Fibroblast of skin of left quadriceps (primary cell): ENCODE measurements around the gene FARP2.
"Not testable (repeated sequence)": the region's sequence is repeated elsewhere in the genome, so short reads cannot be mapped to it uniquely, and the experiment has no call there.

Experiments used
- DNase-seq, 2 experiments: peaks; one replicate each; pipeline ENCODE4 v3.0.0-alpha.2; 2013; ENCODE audit warnings: low read depth in 2 of 2

The FARP2 gene

DNA sequence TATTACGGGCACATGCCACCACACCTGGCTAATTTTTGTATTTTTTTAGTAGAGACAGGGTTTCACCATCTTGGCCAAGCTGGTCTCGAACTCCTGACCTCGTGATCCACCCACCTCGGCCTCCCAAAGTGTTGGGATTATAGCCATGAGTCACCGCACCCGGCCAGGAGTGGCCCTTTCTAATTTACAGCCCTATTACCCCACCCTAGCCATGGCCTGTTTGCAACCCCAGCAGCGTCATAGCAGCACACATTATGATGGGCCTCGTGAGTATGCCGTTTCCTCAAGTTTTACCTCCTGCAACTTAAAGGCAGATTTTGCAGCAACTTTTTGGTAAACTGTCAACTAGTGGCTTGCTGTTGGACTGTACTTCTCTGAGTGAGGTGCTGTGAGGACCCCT lies 97.8 kb downstream of the FARP2 start:
- DNase-seq, result not testable (repeated sequence)

DNA sequence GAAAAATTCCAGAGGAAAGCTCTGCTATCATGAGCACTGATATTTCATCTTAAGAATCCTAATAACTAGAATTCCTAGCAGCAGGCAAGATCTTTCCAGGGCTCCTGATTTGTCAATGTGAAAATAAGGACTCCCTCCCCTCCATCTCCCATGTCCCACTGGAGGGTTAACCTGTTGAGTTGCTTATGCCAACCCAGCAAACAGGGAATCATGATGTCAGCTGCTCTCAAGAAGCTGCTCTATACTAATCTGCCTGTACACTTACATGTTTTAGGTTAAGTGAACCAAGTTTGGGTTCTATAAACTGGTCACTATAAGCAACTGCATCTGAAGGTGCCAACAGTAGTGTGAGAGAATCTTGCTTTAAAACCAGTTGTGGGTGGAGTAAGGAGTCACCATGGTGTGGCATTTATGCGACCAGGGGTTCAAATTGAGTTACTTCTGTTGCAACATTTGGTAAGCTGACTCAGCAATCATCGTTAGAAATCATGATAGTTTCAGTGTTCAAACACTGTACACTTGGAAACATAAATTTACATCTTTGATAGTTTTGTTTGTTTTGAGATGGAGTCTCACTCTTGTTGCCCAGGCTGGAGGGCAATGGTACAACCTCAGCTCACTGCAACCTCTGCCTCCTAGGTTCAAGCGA lies 98.9 kb downstream of the FARP2 start:
- DNase-seq, result no peak

DNA sequence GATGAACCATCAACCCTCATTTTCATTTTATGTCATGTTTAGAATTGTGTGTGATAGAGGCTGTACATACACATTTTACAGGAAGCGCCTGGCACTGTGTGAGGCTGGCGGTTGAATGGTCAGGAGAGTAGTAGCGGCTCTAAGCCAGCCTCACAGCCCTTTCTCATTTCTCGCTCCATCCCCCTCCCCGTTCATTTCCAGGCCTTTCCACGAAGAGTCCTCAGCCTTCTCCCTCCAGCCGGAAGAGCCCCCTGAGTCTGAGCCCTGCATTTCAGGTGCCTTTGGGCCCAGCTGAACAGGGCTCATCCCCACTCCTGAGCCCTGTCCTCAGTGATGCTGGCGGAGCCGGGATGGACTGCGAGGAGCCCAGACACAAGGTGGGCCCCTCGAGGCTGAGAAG lies 100.5 kb downstream of the FARP2 start:
- no peak for DNase-seq

DNA sequence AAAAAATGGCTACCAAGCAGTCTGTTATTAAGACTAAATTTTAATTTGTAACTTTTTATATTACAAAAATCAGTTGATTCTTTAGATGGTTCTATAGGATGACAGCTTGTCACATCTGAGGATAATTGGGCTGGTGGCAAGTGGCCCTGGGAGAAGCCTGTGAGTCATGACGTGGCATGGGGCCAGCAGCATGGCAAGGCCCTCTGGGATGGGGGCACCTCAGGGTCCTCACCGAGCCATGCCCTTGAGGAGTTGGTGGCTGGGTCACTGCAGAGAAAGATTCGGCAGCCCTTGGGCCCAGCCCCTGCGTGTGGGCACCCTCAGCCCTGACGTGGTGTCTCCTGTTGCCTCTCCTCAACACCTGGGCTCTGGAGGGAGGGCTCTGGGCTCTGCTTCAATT lies 102.6 kb downstream of the FARP2 start:
- DNase-seq, result no peak

DNA sequence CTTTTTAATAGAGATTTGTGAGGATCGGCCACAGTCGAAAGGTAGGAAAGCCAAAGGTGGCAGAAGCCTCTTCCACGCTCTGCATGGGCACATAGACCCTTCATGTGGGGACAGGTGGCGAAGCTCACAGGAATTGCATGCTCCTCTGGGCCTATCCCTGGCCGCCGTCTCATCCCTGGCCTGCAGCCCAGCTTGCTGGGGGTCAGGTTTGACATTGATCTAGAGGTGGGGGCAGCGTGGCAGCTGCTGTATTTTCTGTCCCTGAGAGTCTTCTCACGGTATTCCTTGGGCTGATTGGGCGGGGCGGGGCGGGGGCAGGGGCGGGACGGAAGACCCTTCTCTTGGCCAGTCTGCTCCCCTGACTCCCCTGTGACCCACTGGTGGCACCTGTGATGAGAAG lies 103.4 kb downstream of the FARP2 start:
- DNase-seq, result no peak

DNA sequence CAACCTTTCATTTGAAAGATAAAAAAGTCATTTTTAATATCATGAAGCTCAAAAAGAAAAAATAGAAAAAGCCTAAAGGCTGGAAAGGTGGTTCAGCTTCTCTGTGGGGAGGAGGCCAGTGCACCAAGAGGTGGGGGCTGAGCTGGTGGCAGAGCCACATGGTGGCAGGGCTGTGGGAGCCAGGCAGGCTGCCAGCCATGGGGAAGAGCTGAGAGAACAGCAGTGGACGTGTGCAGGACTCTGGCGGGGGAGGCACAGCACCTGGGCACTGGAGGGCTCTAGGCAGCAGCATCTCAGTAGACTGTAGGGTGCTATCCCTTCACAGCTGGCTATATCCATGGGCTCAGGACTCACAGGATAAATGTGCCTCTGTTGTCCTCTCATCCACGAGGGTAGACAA lies 104.5 kb downstream of the FARP2 start:
- DNase-seq, result no peak

DNA sequence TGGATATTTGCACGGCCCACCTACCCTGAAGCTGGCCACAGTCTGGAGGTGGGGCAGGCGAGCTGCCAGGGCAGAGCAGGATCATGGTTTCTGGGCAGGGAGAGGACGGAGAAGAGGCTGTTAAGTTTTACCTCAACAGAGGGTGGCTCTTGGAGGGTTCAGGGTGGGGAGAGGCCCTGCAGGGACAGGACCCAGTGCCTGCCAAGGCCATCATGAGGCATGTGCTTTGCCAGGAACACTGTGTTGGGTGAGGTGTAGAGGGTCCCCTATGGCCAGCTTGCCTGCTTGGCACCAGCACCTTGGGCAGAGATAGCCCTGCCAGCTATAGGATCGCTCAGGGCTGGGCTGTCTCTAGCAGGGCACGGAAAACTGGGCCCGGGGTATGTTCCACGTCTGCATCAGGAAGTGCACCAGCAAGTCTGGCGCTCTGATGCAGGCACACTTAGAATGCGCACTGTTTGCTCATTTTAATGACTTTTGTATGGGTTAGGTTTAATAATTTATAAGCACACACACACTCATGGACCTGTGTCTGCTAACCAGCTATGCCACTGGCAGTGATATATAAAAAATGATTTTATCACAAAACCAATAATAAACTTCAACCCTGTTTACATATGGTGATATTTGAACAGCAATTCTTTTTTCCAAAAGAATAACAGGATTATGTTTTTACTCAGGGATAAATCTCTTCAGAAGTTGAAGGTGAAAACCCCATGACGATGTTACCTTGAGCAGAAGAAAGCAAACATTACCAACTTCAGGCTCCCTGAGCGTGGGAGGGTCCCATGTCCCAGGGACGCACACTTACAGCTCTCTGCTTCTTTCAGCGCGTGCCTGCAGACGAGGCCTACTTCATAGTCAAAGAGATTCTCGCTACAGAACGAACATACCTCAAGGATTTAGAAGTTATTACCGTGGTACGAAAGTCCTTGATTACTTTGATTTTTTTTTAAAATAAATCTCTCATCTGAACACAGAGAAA lies 105.9 kb downstream of the FARP2 start:
- no peak for DNase-seq

DNA sequence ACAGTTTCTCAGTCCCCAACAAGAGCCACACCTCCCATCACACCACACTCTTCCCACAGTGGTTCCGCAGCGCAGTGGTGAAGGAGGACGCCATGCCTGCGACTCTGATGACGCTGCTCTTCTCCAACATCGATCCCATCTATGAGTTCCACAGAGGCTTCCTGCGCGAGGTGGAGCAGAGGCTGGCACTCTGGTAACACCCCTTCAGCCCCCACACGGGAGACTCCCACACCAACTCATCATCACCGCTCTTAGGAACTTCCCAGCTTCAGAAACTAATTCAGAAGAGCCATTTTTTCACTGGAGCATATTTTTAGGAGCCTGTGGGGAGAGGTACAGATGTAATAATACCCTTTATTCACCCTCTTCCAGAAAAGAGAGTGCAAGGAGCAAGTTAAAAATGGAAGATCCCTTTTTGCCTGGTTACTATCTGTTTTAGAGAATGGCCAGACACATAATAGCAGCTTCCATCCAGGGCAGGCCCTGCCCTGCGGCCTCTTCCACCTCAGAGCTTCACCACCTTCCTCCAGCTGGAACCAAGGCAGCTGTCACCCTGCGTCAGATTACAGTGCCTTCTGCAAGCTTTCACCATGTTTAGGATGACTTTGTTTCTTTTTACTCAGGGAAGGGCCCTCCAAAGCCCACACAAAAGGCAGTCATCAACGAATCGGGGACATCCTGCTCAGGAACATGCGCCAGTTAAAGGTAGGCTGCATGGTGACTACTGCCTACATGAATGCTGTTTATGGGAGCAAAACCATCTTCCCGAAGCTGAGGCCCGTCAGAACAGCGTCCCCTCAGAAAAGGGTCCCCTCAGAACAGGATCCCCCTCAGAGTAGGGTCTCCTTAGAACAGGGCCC lies 107.4 kb downstream of the FARP2 start:
- DNase-seq, result no peak

DNA sequence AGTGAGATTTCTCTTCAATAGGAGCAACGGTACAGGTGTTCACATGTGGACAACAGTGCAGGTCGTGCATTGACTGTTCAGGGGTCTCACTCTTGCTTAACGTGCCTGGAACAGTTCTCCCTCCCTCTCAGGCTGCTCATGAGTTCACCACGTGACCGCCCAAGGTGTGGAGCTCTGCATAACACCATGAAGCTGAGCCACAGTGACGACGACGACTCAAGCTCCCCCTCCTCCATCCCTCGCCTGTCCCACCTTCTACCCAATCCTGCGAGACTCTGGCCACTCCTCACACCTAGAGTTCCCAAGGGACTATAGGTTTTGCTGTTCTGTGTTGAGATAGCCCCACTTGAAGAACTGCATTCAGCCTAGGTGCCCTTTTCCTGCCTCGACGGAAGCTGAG lies 109.5 kb downstream of the FARP2 start:
- DNase-seq, result no peak

DNA sequence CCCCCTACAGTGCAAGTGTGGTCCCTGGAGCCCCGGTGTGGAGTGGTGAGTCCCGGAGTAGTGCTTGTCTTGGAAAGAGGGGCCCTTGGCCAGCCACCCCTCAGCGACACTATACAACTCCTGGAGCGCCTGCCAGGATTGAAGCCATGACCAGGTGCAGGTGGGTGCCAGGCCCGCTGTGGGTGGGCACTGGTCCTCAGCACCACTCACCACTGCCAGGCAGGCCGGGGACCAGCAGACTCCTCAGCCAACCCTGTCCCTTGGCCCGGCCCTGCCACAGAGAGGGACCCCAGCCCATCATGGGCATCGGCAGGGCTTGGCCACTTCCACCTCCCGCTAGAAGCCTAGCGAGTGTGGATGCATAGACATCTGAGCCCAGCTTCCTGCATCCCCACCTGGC lies 110.1 kb downstream of the FARP2 start:
- DNase-seq, result no peak

DNA sequence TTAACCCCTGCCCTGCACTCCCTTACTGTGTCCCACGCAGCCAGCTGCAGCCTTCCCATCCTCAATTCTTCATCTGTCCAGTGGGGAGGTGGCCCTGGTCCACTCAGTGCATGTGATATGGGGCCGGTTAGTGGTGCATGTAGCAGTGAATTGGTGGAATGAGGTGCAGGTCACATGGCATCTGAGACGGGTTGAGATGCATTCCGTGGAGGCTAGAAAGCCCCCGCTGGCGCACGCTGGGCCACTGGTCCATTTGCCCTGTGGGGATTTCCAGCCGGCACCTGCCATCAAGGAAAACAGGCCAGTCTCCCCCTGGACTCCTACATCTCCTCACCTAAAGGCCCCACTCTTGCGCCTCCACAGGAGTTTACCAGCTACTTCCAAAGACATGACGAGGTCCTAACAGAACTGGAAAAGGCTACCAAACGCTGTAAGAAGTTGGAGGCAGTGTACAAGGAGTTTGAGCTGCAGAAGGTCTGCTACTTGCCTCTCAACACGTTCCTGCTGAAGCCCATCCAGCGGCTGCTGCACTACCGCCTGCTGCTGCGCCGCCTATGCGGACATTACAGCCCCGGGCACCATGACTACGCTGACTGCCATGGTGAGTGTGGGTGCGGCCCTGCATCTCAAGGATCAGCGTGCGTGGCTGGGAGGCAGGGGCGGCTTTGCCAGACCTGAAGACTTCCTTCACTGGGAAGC lies 111.8 kb downstream of the FARP2 start:
- no peak for DNase-seq

DNA sequence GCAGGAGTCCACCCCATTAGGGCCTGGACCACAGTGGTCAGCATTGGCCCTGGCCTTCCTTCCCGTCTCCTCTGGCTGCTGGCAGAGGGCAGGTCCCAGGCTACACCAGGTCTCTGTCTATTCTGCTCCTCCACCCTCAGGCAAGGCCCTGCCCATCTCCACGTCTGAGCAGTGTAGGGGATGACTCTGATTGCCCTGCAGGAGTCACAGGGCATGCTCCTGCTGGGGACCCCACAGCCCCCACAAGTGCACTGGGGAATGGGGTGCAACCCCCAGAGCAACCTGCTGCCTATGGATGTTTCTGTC lies 112.3 kb downstream of the FARP2 start:
- DNase-seq, result no peak

DNA sequence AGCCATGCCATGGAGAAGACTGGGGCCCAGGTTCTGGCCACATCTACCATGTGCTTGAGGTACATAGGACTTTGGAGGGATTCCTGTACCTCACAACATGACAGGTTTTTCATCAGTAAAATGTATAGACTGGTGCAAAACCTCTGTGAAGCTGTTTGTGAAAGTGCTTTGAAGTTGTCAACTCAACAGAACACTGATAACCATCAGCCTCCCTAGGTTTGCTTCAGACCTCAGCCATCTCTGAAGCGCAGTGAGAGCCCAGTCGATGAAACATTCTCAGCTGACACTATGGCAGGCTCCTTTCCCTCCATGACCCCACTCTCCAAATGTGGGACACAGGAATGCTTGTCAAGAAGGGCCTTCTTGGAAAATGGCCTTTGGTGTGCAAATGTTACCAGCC lies 113.7 kb downstream of the FARP2 start:
- DNase-seq, result no peak

DNA sequence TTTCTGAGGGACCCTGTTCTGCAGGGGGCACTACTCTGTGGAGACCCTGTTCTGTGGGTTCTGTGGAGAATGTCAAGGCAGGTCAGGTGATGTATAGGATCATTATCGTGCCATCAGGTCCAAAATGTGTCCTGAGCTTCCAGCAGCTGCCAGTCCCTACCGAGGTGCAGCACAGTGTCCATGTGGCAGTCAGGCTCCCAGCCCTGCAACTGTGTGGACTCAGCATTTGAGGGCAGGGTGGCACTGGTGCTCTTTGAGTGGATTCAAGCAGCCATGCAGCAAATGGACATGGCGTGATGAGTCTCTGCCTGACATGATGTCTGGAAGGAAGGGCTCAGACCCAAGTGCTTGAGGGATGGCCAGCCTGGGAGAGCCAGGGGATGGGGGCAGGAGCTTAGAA lies 117.3 kb downstream of the FARP2 start:
- no peak for DNase-seq

DNA sequence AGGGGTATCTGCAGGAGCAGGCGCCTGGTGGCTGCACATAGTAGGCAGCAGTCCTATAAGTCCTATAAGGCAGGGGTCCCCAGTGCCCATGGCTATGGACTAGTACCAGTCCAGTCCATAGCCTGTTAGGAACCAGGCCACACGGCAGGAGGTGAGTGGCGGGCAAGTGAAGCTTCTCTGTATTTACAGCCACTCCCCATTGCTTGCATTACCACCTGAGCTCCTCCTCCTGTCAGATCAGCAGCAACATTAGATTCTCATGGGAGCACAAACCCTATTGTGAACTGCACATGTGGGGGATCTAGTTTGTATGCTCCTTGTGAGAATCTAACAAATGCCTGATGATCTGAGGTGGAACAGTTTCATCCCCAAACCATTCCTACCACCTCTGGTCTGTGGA lies 119.2 kb downstream of the FARP2 start:
- DNase-seq, result no peak

DNA sequence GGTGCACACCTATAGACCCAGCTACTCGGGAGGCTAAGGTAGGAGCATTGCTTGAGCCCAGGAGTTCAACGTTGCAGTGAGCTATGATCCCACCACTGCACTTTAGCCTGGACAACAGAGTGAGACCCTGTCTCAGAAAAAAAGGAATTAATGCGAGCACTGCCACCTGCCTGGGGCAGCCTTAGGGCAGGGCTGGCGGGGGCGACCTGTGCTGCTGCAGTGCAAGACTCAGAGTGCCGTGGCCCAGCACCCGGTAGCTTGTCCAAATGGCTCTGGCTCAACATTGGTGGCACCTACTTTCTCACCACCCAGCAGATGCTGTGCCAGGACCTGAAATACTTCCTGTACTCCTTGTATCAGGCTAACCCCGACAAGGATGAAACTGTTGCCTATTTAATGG lies 122.1 kb downstream of the FARP2 start:
- DNase-seq, result no peak

DNA sequence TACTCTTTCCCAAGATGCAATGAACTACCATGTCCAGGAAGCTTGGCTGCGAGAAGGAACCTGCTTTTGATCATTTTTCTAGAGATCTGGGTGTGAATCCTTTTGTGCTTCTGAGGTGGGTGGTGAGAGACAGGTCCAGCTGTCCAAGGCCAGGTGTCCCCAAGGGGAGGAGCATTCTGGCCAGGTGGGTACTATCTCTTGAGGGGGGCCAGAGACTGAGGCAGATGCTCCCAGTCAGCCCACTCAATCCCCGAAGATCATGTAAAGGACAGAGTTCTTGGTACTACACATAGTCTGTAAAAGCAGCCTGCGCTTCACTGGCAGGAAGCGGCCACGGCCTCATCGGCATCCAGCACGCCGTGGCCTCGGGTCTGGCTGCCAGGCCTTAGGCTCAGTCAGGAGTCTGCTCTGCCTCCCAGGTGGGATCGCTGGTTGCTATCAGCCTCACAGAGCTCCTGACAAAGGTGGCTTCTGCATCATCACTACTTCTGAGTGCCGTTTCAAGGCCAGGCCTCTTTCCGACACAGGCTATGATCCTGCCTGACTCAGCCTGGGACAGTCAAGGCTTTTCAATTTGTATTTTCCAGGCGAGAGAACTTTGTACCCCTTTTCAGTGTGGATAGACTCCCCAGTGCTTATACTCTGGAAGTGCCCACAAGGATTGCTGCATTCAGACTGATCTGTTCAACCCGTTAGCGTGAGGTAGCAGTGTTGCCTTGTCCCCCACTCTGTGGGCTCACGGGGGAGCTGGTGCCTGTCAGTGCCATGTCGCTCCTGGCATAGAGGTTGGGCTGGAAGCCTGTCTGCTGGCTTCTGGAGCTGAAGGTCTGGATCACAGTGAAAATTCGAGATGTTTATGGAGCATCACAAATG lies 123.2 kb downstream of the FARP2 start:
- no peak for DNase-seq

DNA sequence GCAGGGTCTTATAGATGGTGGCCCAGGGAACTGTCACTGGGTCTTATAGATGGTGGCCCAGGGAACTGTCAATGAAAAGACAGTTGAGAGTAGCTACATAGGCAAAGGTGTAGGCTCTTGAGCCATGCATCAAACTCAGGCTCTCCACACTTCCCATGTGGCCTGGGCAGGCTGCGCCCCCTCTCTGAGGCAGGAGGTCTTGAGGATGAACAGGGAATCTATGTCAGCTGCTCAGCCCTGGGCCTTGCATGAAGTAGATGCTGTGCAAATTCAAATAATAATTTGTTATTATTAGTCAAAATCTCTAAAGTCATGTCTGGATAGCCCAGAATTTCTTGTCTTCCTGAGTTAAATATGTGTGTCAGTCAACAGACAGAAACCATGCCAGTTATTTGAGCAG lies 125.6 kb downstream of the FARP2 start:
- no peak for DNase-seq

DNA sequence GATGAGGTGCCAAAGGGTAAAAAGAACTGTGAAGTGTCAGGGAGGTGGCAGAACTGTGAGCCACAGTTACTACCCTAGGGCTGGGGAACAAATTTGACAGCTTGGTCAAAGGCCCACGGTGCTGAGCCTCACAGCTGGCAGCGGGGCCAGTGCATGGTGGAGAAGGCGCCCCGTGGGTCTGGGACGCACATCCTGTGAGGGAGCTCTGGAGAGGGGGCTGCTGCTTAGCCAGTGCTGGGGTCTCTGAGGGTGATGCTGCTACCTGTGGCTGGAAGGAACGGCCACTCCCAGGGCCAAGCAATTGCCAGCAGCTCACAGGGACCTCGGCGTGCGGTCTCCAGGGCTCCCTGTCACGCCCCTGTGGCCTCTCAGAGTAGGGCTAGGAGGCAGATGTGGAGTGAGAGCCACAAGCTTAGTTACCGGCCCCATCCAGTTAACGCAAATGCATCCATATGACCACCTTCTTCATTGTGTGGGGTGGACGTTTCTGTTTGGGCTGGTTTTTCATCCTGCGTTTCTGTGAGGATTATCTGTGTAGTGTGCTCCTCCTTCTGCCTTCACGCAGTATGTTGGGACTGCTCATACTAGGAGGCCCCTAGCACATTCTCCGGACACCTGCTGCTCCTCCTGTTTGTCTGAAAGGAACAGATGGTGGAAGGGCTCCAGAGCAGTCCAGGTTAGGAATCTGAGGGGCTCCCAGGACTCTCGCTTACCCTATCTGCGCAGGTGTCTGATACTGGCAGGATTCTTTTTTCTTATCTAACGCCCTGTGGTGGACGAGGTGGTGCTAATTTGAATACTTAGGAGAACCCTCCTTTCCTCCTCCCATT lies 126.3 kb downstream of the FARP2 start:
- DNase-seq, result no peak

DNA sequence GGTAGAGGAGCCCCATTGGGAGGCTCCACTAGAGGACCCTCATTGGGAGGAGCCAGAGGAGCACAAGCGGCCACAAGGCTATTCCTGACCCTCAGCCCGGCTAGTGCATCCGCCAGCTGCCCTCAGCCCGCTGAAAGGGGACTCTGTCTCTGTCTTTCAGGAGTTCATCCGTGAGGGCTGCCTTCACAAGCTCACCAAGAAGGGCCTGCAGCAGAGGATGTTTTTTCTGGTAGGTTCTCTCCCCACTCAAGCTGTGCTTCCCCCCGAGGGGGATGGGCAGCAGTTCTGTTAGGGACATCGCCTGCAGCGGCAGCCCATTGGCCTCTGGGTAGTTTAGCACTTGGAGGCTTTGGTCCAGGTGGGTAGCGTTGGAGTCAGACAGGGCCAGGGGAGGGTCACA lies 127.2 kb downstream of the FARP2 start:
- DNase-seq, result no peak
